ENCODE measurements around the gene KCNMA1.
A peak's percentile ranks its signal among the peaks of the same experiment; 100 is the strongest.

Gene KCNMA1

GRCh38 chr10:77611221-77611620 lies 26.4 kb downstream of the KCNMA1 start:
- TF ChIP-seq CTCF (IDR thresholded peaks at IDR 0.05; ENCODE audit: low read depth, low read length), result no peak
- DNase-seq (ENCODE audit: extremely low read depth, low read depth), result no peak

GRCh38 chr10:77609781-77610272 lies 27.8 kb downstream of the KCNMA1 start:
- no peak for DNase-seq (ENCODE audit: extremely low read depth, low read depth)
- TF ChIP-seq CTCF (IDR thresholded peaks at IDR 0.05; ENCODE audit: low read depth, low read length), result no peak

DNA sequence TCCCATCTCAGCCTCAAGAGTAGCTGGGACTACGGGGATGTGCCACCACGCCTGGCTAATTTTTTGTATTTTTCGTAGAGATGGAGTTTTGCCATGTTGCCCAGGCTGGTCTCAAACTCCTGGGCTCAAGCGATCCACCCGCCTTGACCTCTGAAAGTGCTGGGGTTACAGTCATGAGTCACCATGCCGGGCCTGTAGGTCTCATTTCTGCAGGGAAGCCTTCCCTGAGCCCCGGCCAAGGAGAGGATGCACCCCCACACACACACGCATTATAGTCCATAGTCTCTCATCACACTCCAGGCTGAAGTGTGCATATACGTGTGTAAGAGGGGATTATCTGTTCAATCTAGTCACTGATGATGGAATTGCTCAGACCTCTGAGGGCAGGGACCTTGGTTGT lies 29.3 kb downstream of the KCNMA1 start:
- no peak for TF ChIP-seq CTCF (IDR thresholded peaks at IDR 0.05; ENCODE audit: low read depth, low read length)
- DNase-seq (ENCODE audit: extremely low read depth, low read depth), result no peak

DNA sequence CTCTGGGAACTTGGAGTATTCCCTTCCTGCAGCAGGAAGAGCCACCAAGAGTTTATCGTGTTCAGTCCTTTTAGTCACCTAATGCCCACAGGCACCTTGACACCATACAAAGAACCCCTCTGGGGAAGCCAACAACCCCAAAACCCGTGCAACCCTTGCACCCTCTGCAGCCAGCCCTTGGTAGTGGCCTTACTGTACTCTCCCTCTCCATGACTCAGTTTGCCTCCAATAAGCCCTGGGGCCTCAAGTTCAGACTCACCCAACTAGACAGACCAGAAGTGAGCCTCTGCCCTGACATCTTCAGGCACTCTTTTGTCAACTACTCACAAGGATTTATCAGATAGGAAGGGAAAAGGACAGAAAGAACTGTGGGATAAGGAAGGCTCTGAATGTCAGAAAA lies 30.9 kb downstream of the KCNMA1 start:
- no peak for TF ChIP-seq CTCF (IDR thresholded peaks at IDR 0.05; ENCODE audit: low read depth, low read length)
- DNase-seq (ENCODE audit: extremely low read depth, low read depth), result no peak

- DNase-seq (ENCODE audit: extremely low read depth, low read depth), result no peak
- peak; percentile 25 for TF ChIP-seq CTCF (IDR thresholded peaks at IDR 0.05; ENCODE audit: low read depth, low read length)
These were observed 32.1 kb downstream of the KCNMA1 start for GRCh38 chr10:77605466-77605865.

GRCh38 chr10:77604941-77605351 lies 32.7 kb downstream of the KCNMA1 start:
- no peak for DNase-seq (ENCODE audit: extremely low read depth, low read depth)
- no peak for TF ChIP-seq CTCF (IDR thresholded peaks at IDR 0.05; ENCODE audit: low read depth, low read length)

DNA sequence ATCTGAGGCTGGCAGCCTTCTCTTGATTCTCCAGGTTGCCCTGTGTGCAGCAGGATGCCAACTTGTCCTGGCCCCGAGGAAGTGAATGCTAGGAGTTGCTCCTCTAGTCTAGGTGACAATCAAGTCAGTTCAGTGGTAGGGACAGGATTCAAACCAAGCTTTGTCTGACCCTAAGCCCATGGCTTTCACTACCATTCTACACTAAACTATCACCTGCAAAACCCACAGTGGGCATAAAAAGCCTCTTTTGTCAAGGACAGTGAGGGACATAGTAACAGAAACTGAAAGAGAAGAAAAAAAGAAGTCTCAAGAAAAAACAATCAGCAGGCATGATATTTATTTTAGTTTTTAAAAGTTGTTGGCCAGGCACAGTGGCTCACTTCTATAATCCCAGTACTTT lies 33.5 kb downstream of the KCNMA1 start:
- no peak for DNase-seq (ENCODE audit: extremely low read depth, low read depth)
- no peak for TF ChIP-seq CTCF (IDR thresholded peaks at IDR 0.05; ENCODE audit: low read depth, low read length)

Measured in AG09319 (cell line).